Measurements from ENCODE around the gene SCN9A. TPM values are rescaled to one million over a fixed set of nuclear protein-coding genes. Genes with fewer than 3 reads are reported as not detected.

SCN9A gene
- polyA plus RNA-seq, 1 donor from 2014 or later, result 10.4 TPM

DNA sequence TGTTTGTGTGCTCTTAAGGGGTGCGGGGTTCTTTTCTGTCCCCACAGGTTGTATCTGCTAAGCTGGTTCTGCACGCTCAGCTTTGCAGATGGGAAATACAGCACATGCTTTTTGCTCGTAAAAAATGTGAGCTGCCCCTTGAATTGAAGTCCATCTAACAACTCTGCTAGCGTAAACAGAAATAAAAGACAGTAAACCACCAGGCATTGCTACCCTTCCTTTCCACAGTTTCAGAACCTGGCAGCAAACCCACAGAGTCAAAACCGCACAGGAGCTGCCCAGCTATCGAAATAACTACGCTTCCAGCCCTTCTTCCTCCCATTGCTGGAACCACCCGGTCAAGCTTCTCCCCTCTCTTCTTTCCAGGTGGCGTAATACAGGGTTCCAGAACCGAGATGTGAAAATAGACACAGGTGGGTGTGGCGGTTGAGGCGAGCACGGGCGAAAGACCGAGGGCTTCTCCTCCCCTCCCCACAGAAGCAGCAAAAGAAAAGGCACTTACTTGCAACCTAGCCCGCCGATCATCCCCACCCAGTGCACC lies 479 bp downstream of the SCN9A start:
- Histone ChIP-seq H2AFZ (ENCODE audit: low read depth, low read length) (peak overlapping the region; percentile 30), H3K36me3 (ENCODE audit: insufficient read depth, low read length) (no peaks in the 10 kb centered on the region), H3K9me3 (ENCODE audit: low read length) (no peaks in the 10 kb centered on the region), H3K9me2 (ENCODE audit: insufficient read depth, low read length) (no peaks in the 10 kb centered on the region), H3K4me3 (ENCODE audit: low read length) (peak overlapping the region; percentile 82), H3K9ac (ENCODE audit: low read length) (peak overlapping the region; percentile 59), H3K27ac (ENCODE audit: low read length) (peak overlapping the region; percentile 48), H3F3A (ENCODE audit: insufficient read depth, low read length, poor library complexity, severe bottlenecking) (peaks cover 3% of the 10 kb centered on the region), H3K79me2 (replicated peaks; ENCODE audit: insufficient read depth, low read length) (no peaks in the 10 kb centered on the region), H3K27me3 (ENCODE audit: insufficient read depth, low read depth, low read length) (peaks cover 8% of the 10 kb centered on the region), H4K20me1 (ENCODE audit: insufficient read depth) (no peaks in the 10 kb centered on the region), H3K4me2 (ENCODE audit: low read length) (peak overlapping the region; percentile 93)
- no peak for TF ChIP-seq SMC3 (conservative IDR thresholded peaks at IDR 0.05; ENCODE audit: poor library complexity)
- no peak for TF ChIP-seq EZH2 (IDR thresholded peaks at IDR 0.05; ENCODE audit: borderline replicate concordance, insufficient read depth, low read length, poor library complexity, severe bottlenecking)
- TF ChIP-seq, protein P1, sequence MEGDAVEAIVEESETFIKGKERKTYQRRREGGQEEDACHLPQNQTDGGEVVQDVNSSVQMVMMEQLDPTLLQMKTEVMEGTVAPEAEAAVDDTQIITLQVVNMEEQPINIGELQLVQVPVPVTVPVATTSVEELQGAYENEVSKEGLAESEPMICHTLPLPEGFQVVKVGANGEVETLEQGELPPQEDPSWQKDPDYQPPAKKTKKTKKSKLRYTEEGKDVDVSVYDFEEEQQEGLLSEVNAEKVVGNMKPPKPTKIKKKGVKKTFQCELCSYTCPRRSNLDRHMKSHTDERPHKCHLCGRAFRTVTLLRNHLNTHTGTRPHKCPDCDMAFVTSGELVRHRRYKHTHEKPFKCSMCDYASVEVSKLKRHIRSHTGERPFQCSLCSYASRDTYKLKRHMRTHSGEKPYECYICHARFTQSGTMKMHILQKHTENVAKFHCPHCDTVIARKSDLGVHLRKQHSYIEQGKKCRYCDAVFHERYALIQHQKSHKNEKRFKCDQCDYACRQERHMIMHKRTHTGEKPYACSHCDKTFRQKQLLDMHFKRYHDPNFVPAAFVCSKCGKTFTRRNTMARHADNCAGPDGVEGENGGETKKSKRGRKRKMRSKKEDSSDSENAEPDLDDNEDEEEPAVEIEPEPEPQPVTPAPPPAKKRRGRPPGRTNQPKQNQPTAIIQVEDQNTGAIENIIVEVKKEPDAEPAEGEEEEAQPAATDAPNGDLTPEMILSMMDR (IDR thresholded peaks at IDR 0.05; ENCODE audit: poor library complexity, severe bottlenecking), result no peak
- TF ChIP-seq EP300 (conservative IDR thresholded peaks at IDR 0.05; ENCODE audit: poor library complexity, severe bottlenecking), result no peak
- TF ChIP-seq TAF1 (IDR thresholded peaks at IDR 0.05; ENCODE audit: low read depth), result no peak
- TF ChIP-seq MXI1 (conservative IDR thresholded peaks at IDR 0.05; ENCODE audit: poor library complexity, severe bottlenecking), result peak; percentile 60
- no peak for TF ChIP-seq REST (IDR thresholded peaks at IDR 0.05; ENCODE audit: borderline replicate concordance)
- no peak for TF ChIP-seq RAD21 (conservative IDR thresholded peaks at IDR 0.05)

GRCh38 chr2:166373951-166374350 lies 1.8 kb downstream of the SCN9A start:
- peaks cover 8% of the 10 kb centered on the region for H3K27me3 ChIP-seq (ENCODE audit: insufficient read depth, low read depth, low read length)
- no peak overlapping the region for H2AFZ ChIP-seq (ENCODE audit: low read depth, low read length)
- peak overlapping the region; percentile 36 for H3K4me3 ChIP-seq (ENCODE audit: low read length)
- H3K9ac ChIP-seq (ENCODE audit: low read length), result no peak overlapping the region
- no peaks in the 10 kb centered on the region for H4K20me1 ChIP-seq (ENCODE audit: insufficient read depth)
- no peak overlapping the region for H3K4me2 ChIP-seq (ENCODE audit: low read length)
- no peaks in the 10 kb centered on the region for H3K9me2 ChIP-seq (ENCODE audit: insufficient read depth, low read length)
- no peaks in the 10 kb centered on the region for H3K79me2 ChIP-seq (replicated peaks; ENCODE audit: insufficient read depth, low read length)
- H3F3A ChIP-seq (ENCODE audit: insufficient read depth, low read length, poor library complexity, severe bottlenecking), result peaks cover 3% of the 10 kb centered on the region
- H3K36me3 ChIP-seq (ENCODE audit: insufficient read depth, low read length), result no peaks in the 10 kb centered on the region
- TF ChIP-seq TAF1 (IDR thresholded peaks at IDR 0.05; ENCODE audit: low read depth), result no peak
- TF ChIP-seq REST (IDR thresholded peaks at IDR 0.05; ENCODE audit: borderline replicate concordance), result no peak
- TF ChIP-seq, protein P1 (IDR thresholded peaks at IDR 0.05; ENCODE audit: poor library complexity, severe bottlenecking), result no peak
- no peak for TF ChIP-seq EP300 (conservative IDR thresholded peaks at IDR 0.05; ENCODE audit: poor library complexity, severe bottlenecking)
- TF ChIP-seq POLR2AphosphoS5 (IDR thresholded peaks at IDR 0.05), result no peak
- no peak for TF ChIP-seq MXI1 (conservative IDR thresholded peaks at IDR 0.05; ENCODE audit: poor library complexity, severe bottlenecking)
- TF ChIP-seq EZH2 (IDR thresholded peaks at IDR 0.05; ENCODE audit: borderline replicate concordance, insufficient read depth, low read length, poor library complexity, severe bottlenecking), result no peak
- no peaks in the 10 kb centered on the region for H3K9me3 ChIP-seq (ENCODE audit: low read length)
- no peak overlapping the region for H3K27ac ChIP-seq (ENCODE audit: low read length)
